ENCODE data around the gene PDCD1. TPM values are rescaled to one million over a fixed set of nuclear protein-coding genes. Genes with fewer than 3 reads are reported as not detected.
A peak's percentile ranks its signal among the peaks of the same experiment; 100 is the strongest.

PDCD1 gene
- total and polyA plus RNA-seq, 2 of the 13 experiments (the other 11 are each of a cell fraction or from before 2014, with no cell fraction given), result 0.04 TPM; not detected in 1

DNA sequence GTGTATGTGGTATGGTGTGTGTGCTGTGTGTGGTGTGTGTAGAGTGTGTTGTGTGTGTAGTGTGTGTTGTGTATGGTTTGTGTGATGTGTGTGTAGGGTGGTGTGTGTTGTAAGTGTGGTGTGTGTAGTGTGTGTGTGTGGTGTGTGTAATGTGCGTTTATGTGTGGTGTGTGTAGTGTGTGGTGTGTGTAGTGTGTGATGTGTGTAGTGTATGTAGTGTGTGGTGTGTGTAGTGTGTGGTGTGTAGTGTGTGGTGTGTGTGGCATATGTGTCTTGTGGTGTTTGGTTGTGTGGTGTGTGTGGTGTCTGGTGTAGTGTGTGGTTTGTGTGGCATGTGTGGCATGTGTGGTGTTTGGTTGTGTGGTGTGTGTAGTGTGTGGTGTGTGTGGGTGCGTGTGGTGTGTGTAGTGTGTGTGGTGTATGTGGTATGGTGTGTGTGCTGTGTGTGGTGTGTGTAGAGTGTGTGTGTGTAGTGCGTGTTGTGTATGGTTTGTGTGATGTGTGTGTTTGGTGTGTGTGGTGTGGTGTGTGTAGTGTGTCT, 6.8 kb upstream of the PDCD1 start (continued):
- TF ChIP-seq ZNF276 (CRISPR knock-in tag; IDR thresholded peaks at IDR 0.05; ENCODE audit: low read depth), result no peak

DNA sequence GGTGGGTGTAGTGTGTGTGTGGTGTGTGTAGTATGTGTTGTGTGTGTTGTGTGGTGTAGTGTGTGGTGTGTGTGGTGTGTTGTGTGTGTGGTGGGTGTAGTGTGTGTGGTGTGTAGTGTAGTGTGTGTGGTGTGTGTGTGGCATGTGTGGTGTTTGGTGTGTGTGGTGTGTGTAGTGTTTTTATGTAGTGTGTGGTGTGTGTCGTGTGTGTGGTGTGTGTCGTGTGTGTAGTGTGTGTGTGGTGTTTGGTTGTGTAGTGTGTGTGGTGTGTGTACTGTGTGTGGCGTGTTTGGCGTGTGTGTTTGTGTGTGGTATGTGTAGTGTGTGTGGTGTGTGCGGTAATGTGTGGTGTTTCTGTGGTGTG, 6.1 kb upstream of the PDCD1 start:
- no TSS peak for BruUV-seq (replicated peaks)
- Histone ChIP-seq H3K79me2 (ENCODE audit: insufficient read depth, low read length) (no peaks in the 10 kb centered on the region), H3K27ac (ENCODE audit: extremely low read length, insufficient read depth, low read length) (no peak overlapping the region), H4K20me1 (ENCODE audit: insufficient read depth, low read length) (0 out of 2 replicates have a peak, but pooled peaks cover 5% of the 10 kb centered on the region), H3K27me3 (ENCODE audit: control insufficient read depth in 1 of 2, insufficient read depth in 2 of 2, low read length in 2 of 2) (peaks cover 11 to 86% of the 10 kb centered on the region in 2 experiments; a peak in 4 of 5 replicates), H3K4me3 (replicated peaks in 1 of 3; ENCODE audit: insufficient read depth in 1 of 3, low read depth in 2 of 3, low read length in 3 of 3) (no peak overlapping the region), H3K9me3 (ENCODE audit: low read length) (no peaks in the 10 kb centered on the region), H3K4me1 (ENCODE audit: insufficient read depth, low read length) (peaks cover under 1% of the 10 kb centered on the region; the same call in 1 of the 2 replicates), H3K36me3 (replicated peaks in 1 of 2; ENCODE audit: control insufficient read depth in 1 of 2, insufficient read depth in 2 of 2, low read length in 2 of 2) (no peaks in the 10 kb centered on the region), H3K9ac (ENCODE audit: insufficient read depth, low read depth, low read length) (no peak overlapping the region), H2AFZ (ENCODE audit: low read length) (no peak overlapping the region), H3K4me2 (ENCODE audit: low read depth, low read length) (no peak overlapping the region)
- intact Hi-C loops (cut with micrococcal nuclease; ENCODE audit: unreplicated experiment) (no loop called here), in situ Hi-C loops (cut with HindIII; ENCODE audit: extremely low pct_ligation_motif_present, low pct_unique_long_range_greater_than_20kb) (no loop called here)
- WGBS (ENCODE audit: low lambda C conversion rate), result 80% methylated on average over 5 of the region's 5 CpGs
- no peak for DNase-seq (ENCODE audit: low spot score)
- ChIA-PET CTCF (ENCODE audit: low intra/inter-chr PET ratio, low total read pairs) (no interaction called here), POLR2A (no interaction called here)
- FAIRE-seq, result no peak
- no peak for ATAC-seq
- no peak for TF ChIP-seq KLF13 (CRISPR knock-in tag; IDR thresholded peaks at IDR 0.05)
- TF ChIP-seq MTA1 (CRISPR knock-in tag; IDR thresholded peaks at IDR 0.05; ENCODE audit: borderline replicate concordance), result 0 out of 2 replicates have a peak, but pooled peaks have one; percentile 16
- peak; percentile 30; the same call in 1 of the 2 replicates for TF ChIP-seq FOXP1 (IDR thresholded peaks at IDR 0.05)
- TF ChIP-seq FOXP1 (CRISPR knock-in tag; IDR thresholded peaks at IDR 0.05), result no peak
- TF ChIP-seq DBP (CRISPR knock-in tag; IDR thresholded peaks at IDR 0.05; ENCODE audit: not compliant biosample characterization), result no peak
- no peak for TF ChIP-seq DMTF1 (CRISPR knock-in tag; IDR thresholded peaks at IDR 0.05)
- 0 out of 2 replicates have a peak, but pooled peaks have one; percentile 38 for TF ChIP-seq ZNF589 (CRISPR knock-in tag; conservative IDR thresholded peaks at IDR 0.05)
- 0 out of 2 replicates have a peak, but pooled peaks have one; percentile 31 for TF ChIP-seq TRIM24 (CRISPR knock-in tag; IDR thresholded peaks at IDR 0.05)
- no peak for TF ChIP-seq BCL6 (CRISPR knock-in tag; IDR thresholded peaks at IDR 0.05)
- TF ChIP-seq YEATS4 (CRISPR knock-in tag; IDR thresholded peaks at IDR 0.05; ENCODE audit: borderline replicate concordance), result no peak
- 0 out of 2 replicates have a peak, but pooled peaks have one; percentile 31 for TF ChIP-seq ZNF780A (CRISPR knock-in tag; IDR thresholded peaks at IDR 0.05)
- no peak for TF ChIP-seq ZUFSP (CRISPR knock-in tag; IDR thresholded peaks at IDR 0.05; ENCODE audit: borderline replicate concordance)
- TF ChIP-seq ZC3H13 (CRISPR knock-in tag; IDR thresholded peaks at IDR 0.05), result 0 out of 2 replicates have a peak, but pooled peaks have one; percentile 14
- TF ChIP-seq HNRNPL (IDR thresholded peaks at IDR 0.05; ENCODE audit: low read depth, low read length), result 0 out of 2 replicates have a peak, but pooled peaks have one; percentile 72
- TF ChIP-seq ATF1 (CRISPR knock-in tag; IDR thresholded peaks at IDR 0.05), result no peak
- TF ChIP-seq SNAI1 (CRISPR knock-in tag; IDR thresholded peaks at IDR 0.05; ENCODE audit: borderline replicate concordance), result no peak
